ENCODE results near the gene PLBD1. TPM values are rescaled to one million over a fixed set of nuclear protein-coding genes. Genes with fewer than 3 reads are reported as not detected.

The PLBD1 gene
- total RNA-seq, 2 donors from 2014 or later: 5.7 to 19.5 TPM

- intact Hi-C loops (cut with DNase I): no loop called here
These were observed 72.4 kb downstream of the PLBD1 start for GRCh38 chr12:14495326-14495725.

GRCh38 chr12:14482886-14483285 is 84.8 kb downstream of the PLBD1 start:
- H3K27me3 ChIP-seq (replicated peaks; ENCODE audit: insufficient read depth): no peaks in the 10 kb centered on the region
- H3K4me1 ChIP-seq (replicated peaks): no peaks in the 10 kb centered on the region
- TF ChIP-seq CTCF (IDR thresholded peaks at IDR 0.05): no peak
- TF ChIP-seq POLR2AphosphoS5 (IDR thresholded peaks at IDR 0.05): no peak
- TF ChIP-seq POLR2A (IDR thresholded peaks at IDR 0.05): no peak
- H3K36me3 ChIP-seq: peaks cover 0 to 16% of the 10 kb centered on the region in 2 donors
- H3K4me3 ChIP-seq: no peak overlapping the region
- intact Hi-C loops (cut with DNase I): no loop called here
- no peak for DNase-seq (ENCODE audit: low spot score)
- no peak overlapping the region for H3K27ac ChIP-seq
- WGBS: 91% methylated on average over 2 of the region's 2 CpGs
- H3K9me3 ChIP-seq: no peaks in the 10 kb centered on the region

More at GRCh38 chr12:14495326-14495725, 72.4 kb downstream of the PLBD1 start:
- Histone ChIP-seq H3K36me3 (peaks cover 0 to under 1% of the 10 kb centered on the region in 2 donors), H3K9me3 (no peaks in the 10 kb centered on the region), H3K4me1 (replicated peaks) (no peaks in the 10 kb centered on the region), H3K27ac (no peak overlapping the region), H3K4me3 (no peak overlapping the region), H3K27me3 (replicated peaks; ENCODE audit: insufficient read depth) (no peaks in the 10 kb centered on the region)
- DNase-seq (ENCODE audit: low spot score): no peak
- TF ChIP-seq POLR2A (IDR thresholded peaks at IDR 0.05): no peak
- TF ChIP-seq POLR2AphosphoS5 (IDR thresholded peaks at IDR 0.05): no peak
- TF ChIP-seq CTCF (IDR thresholded peaks at IDR 0.05): no peak
- 98% methylated on average over 2 of the region's 2 CpGs for WGBS

- 94% methylated on average over 1 of the region's 1 CpG for whole genome bisulfite sequencing
- Histone ChIP-seq H3K36me3 (peaks cover 0 to 16% of the 10 kb centered on the region in 2 donors), H3K4me1 (replicated peaks) (no peaks in the 10 kb centered on the region), H3K27me3 (replicated peaks; ENCODE audit: insufficient read depth) (no peaks in the 10 kb centered on the region), H3K9me3 (no peaks in the 10 kb centered on the region), H3K27ac (no peak overlapping the region), H3K4me3 (no peak overlapping the region)
- DNase-seq (ENCODE audit: low spot score): no peak
- intact Hi-C loops (cut with DNase I): no loop called here
- TF ChIP-seq POLR2A (IDR thresholded peaks at IDR 0.05) (no peak), CTCF (IDR thresholded peaks at IDR 0.05) (no peak), POLR2AphosphoS5 (IDR thresholded peaks at IDR 0.05) (no peak)
These were observed 85.3 kb downstream of the PLBD1 start for GRCh38 chr12:14482361-14482760.

GRCh38 chr12:14481201-14481600 is 86.5 kb downstream of the PLBD1 start:
- H3K36me3 ChIP-seq: peaks cover 0 to 15% of the 10 kb centered on the region in 2 donors
- intact Hi-C loops (cut with DNase I): no loop called here

More at GRCh38 chr12:14481201-14481600, 86.5 kb downstream of the PLBD1 start:
- Histone ChIP-seq H3K9me3 (no peaks in the 10 kb centered on the region), H3K27me3 (replicated peaks; ENCODE audit: insufficient read depth) (no peaks in the 10 kb centered on the region), H3K4me1 (replicated peaks) (no peaks in the 10 kb centered on the region), H3K27ac (no peak overlapping the region), H3K4me3 (no peak overlapping the region)
- TF ChIP-seq CTCF (IDR thresholded peaks at IDR 0.05) (no peak), POLR2A (IDR thresholded peaks at IDR 0.05) (no peak), POLR2AphosphoS5 (IDR thresholded peaks at IDR 0.05) (no peak)
- no peak for DNase-seq (ENCODE audit: low spot score)
